Astrocyte (in vitro differentiated cells and primary cell): ENCODE measurements around the gene RGMB.

Experiments
- EZH2 ChIP-seq: IDR thresholded peaks from 2 replicates; pipeline ENCODE4 v1.6.1; 2012; ENCODE audit warnings: mild to moderate bottlenecking, low read length, inconsistent platforms; ENCODE audit not compliant: insufficient read depth
- TF ChIP-seq, protein P1 (sequence below): IDR thresholded peaks from 2 replicates; pipeline ENCODE4 v1.5.1; 2011; ENCODE audit warnings: low read depth, mild to moderate bottlenecking, inconsistent platforms, low read length, moderate library complexity; ENCODE audit not compliant: insufficient read depth

DNA sequence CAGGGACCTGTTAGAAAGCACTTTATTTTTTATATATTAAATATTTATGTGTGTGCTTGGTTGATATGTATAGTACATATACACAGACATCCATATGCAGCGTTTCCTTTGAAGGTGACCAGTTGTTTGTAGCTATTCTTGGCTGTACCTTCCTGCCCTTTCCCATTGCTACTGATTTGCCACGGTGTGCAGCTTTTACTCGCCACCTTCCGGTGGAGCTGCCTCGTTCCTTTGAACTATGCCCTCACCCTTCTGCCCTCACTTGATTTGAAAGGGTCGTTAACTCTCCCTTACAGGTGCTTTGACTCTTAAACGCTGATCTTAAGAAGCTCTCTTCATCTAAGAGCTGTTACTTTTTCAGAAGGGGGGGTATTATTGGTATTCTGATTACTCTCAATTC lies 20.5 kb downstream of the RGMB start:
- TF ChIP-seq, protein P1, sequence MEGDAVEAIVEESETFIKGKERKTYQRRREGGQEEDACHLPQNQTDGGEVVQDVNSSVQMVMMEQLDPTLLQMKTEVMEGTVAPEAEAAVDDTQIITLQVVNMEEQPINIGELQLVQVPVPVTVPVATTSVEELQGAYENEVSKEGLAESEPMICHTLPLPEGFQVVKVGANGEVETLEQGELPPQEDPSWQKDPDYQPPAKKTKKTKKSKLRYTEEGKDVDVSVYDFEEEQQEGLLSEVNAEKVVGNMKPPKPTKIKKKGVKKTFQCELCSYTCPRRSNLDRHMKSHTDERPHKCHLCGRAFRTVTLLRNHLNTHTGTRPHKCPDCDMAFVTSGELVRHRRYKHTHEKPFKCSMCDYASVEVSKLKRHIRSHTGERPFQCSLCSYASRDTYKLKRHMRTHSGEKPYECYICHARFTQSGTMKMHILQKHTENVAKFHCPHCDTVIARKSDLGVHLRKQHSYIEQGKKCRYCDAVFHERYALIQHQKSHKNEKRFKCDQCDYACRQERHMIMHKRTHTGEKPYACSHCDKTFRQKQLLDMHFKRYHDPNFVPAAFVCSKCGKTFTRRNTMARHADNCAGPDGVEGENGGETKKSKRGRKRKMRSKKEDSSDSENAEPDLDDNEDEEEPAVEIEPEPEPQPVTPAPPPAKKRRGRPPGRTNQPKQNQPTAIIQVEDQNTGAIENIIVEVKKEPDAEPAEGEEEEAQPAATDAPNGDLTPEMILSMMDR: no peak
- TF ChIP-seq EZH2: no peak
